Upper lobe of left lung (tissue), 4 donors: ENCODE data around the gene ZNF620.

Experiments used
- EP300 ChIP-seq, 4 donors: sonication (generic); formaldehyde crosslinking; IDR thresholded peaks; one replicate each; pipeline ENCODE4 v1.5.1; 2017; ENCODE audit warnings: antibody characterized with exemption in 4 of 4, control low read depth in 2 of 4
- TF ChIP-seq, protein P1 (sequence below), 6 experiments: fragments of 450-650 bp in 4 of 6; fragments of 200-600 bp in 2 of 6; sonication (generic) in 2 of 6; IDR thresholded peaks; one replicate each; pipeline ENCODE4 v1.5.1; 2016 to 2019; ENCODE audit warnings: antibody characterized with exemption in 6 of 6

- TF ChIP-seq EP300 (IDR thresholded peaks at IDR 0.05), result no peak
- TF ChIP-seq, protein P1, sequence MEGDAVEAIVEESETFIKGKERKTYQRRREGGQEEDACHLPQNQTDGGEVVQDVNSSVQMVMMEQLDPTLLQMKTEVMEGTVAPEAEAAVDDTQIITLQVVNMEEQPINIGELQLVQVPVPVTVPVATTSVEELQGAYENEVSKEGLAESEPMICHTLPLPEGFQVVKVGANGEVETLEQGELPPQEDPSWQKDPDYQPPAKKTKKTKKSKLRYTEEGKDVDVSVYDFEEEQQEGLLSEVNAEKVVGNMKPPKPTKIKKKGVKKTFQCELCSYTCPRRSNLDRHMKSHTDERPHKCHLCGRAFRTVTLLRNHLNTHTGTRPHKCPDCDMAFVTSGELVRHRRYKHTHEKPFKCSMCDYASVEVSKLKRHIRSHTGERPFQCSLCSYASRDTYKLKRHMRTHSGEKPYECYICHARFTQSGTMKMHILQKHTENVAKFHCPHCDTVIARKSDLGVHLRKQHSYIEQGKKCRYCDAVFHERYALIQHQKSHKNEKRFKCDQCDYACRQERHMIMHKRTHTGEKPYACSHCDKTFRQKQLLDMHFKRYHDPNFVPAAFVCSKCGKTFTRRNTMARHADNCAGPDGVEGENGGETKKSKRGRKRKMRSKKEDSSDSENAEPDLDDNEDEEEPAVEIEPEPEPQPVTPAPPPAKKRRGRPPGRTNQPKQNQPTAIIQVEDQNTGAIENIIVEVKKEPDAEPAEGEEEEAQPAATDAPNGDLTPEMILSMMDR (IDR thresholded peaks at IDR 0.05), result no peak
These were observed 51.8 kb downstream of the ZNF620 start for GRCh38 chr3:40557575-40558161.
